HCEC 1CT (cell line): ENCODE data around the gene SAYSD1.

Source experiments
- DNase-seq: peaks from one replicate; pipeline ENCODE4 v3.0.0-alpha.2; 2017

The SAYSD1 gene

GRCh38 chr6:39107641-39108040, 7.3 kb downstream of the SAYSD1 start:
- no peak for DNase-seq

- DNase-seq, result no peak
Observed at GRCh38 chr6:39107034-39107433, 8.0 kb downstream of the SAYSD1 start.

- DNase-seq, result no peak
Observed at GRCh38 chr6:39104528-39104927, 10.5 kb downstream of the SAYSD1 start.

GRCh38 chr6:39102821-39103136, 12.2 kb downstream of the SAYSD1 start:
- no peak for DNase-seq

DNA sequence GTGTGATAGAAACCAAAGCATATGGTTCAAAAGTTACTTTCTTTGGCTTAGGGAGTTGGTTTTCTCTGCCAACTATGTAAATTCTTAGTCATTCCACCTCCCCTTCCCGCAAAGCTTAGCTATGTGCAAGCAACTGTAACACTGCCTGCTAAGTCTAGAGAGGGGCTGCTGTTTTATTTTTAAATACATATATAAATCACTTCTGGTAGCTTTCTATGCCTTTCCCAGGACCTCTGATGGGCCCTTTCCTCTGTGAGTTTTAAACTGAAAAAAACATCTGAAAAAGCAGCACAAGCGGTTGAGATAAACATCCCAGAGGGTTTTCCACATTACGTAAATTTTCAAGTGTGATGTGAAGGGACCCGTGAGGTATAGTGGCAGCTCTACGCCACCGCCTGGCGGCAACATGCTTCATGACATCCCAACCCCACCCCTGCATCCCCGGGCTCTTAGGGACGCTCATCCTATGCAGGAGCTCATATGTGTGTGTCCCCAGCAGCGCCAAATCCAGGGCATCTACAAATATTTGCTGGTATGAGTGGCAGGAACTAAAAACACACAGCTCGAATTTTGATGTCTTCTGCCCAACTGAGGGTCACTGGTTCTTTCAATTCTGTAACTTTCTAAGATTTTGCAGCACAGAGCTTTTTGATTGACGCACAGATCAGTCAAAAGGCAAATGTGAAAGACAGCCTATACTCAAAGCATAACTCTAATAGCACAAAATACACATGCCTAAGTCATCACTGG, 12.7 kb downstream of the SAYSD1 start:
- DNase-seq, result no peak

GRCh38 chr6:39100358-39100757, 14.6 kb downstream of the SAYSD1 start:
- DNase-seq, result no peak

DNA sequence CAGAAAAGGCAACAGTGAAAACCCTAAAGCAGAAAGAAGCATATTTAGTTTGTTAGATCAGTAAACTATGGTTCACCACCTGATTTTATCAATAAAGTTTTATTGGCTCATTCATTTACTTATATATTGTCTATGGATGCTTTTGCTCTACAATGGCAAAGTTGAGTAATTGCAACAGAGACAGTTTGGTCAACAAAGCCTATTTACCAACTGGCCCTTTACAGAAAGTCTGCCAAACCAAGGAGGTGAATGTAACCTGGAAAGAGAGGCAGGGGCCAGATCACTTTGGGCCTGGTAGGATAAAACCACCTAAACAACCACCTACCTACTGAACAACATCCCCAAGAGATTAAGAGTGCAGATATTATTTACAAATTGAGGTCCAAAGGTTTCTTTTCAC, 19.4 kb downstream of the SAYSD1 start:
- no peak for DNase-seq

DNA sequence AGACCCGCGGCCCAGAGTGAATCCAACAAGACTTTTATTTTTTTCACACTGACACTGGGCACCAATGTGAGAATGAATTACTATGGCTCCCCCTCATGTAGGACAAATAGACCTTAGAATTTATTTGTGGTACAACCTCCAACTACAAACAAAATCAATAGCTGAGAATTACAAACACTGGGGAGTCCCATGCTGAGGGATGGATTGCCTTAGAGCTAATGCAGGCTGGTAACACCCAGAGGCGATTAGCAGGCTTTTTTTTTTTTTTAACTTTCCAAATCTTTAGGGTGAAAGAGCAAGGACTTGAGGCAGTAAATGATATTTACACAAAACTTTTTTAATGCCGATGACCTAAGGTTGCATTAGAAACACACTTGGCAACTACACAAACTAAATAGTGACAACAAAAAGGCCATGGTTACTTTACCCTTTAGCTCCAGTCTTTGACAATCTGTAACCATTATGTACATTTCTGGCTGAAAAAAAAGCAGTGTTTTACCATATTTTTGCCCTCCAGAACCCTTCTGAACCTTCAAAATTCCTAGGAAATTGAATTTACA, 21.8 kb downstream of the SAYSD1 start:
- no peak for DNase-seq

GRCh38 chr6:39092124-39092523, 22.9 kb downstream of the SAYSD1 start:
- DNase-seq, result no peak

DNA sequence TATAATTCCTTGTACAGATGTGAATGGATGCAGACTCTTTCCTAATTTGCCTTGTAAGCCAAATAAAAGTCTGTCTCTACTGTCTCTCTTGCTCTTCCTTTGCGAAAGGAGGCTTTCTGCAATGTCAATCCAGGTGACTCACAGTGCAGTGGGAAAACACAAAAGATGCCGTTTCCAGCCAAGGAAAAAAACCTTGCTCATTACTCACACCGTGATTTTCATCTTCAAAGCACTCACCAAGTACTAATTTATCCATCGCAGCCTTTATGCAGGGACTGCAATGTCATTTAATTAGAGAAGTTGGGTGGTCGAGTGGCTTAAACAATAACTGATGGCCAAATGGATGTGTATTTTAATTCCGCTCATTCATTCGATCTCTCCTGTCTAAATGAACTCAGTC, 23.8 kb downstream of the SAYSD1 start:
- no peak for DNase-seq

DNA sequence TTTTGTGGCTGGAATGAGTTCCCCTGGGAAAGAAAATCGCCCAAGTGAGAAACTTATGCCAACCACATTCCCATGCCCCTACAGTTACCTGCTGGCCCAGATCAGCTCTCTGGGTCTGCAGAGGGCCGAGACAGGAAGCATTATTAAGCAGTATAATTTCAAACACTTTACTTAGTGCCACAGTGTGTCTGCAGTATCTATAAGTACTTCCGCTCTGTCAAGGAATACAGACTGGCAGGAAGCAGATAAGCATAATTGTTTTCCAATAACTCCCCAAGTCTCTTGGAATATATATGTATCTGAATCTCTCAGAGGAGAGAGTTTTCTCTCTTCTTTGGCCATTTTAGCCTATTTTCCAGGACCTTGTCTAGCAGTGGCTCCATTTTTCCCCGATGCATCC, 24.9 kb downstream of the SAYSD1 start:
- no peak for DNase-seq

- DNase-seq, result peak; percentile 16
Observed at GRCh38 chr6:39088331-39088730, 26.7 kb downstream of the SAYSD1 start.

GRCh38 chr6:39087197-39087596, 27.8 kb downstream of the SAYSD1 start:
- no peak for DNase-seq

DNA sequence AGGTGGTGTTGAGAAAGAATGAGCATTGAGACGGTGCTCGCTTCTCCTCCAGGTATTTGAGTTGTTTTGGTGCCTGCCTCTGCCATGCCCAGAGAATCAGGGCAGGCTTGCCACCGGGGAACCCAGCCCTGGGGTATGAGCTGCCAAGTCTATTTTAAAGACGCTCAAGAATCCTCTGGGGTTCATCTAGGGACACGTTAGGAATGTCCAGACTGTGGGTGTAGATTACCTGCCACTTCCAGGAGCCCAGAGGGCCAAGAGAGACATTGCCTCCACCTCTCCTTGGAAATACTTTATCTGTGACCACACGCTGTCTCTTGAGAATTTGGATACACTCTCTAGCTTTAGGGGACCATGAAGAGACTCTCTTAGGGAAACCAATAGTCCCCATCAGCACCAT, 28.3 kb downstream of the SAYSD1 start:
- DNase-seq, result no peak

GRCh38 chr6:39086294-39086693, 28.7 kb downstream of the SAYSD1 start:
- no peak for DNase-seq

- no peak for DNase-seq
Observed at GRCh38 chr6:39085129-39085797, 29.7 kb downstream of the SAYSD1 start.

DNA sequence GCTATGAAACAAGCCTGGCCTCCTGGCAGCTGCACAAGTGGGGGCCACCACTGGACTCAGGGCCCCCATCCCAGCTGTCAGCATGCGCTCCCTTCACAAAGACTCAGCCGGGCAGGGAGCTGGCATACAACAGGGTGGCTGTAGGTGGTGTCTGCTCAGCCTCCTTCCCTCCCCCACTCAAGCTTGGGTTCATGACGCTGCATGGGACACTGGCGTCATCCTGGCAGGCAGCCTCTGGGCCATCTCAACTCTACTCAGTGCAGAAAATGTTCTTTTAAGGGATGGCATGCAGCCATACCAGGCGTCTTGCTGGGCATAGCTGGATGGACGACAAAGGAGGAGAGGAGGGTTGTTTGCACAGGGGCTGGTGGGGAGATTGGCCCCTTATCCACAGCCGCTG, 30.5 kb downstream of the SAYSD1 start:
- DNase-seq, result no peak

DNA sequence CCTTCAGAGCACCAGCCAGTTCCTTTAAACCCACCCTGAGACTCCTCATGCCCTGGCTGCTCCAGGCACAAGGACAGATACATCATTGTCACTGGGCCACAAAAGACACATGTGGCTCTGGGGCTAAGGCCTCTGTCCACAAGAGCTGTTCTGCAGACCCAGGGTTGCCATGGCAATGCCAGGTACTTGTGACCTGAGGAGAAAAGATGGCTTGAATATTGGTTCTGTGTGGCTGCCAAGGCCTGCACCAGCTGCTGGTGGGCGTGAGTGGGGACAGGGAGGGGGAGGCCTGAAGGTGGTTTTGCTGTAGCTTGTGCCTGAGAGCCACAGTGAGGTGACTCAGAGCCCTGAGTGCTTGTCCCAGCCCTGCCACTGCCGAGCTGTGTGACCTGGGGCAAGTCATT, 31.8 kb downstream of the SAYSD1 start:
- no peak for DNase-seq

DNA sequence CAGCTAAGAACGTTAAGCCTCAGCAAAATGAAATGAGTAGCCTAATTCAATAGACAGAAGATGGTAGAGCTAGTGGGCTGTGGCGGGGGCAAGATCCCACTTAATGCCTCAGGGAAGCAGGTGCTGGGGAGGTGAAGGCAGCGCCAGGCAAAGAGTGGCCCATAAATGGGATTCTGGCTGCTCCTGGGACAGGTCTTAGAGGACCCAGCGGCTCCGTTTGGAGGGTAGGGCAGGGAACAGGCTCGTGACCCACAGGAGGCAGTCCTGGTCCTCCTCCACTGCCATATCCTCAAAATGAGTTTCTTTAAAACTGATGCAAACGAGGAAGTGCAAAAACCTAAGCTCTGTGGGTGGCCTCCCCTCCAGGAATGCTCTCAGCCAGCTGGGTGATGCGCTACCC, 32.7 kb downstream of the SAYSD1 start:
- no peak for DNase-seq

GRCh38 chr6:39080246-39080875, 34.6 kb downstream of the SAYSD1 start:
- no peak for DNase-seq

GRCh38 chr6:39079197-39080125, 35.5 kb downstream of the SAYSD1 start:
- DNase-seq, result no peak

- no peak for DNase-seq
Observed at GRCh38 chr6:39078695-39079094, 36.3 kb downstream of the SAYSD1 start.
